Thoracic aorta (tissue), 2 donors: Measurements from ENCODE around the gene PTPRJ. TPM values are rescaled to one million over a fixed set of nuclear protein-coding genes. Genes with fewer than 3 reads are reported as not detected.
"Not testable (repeated sequence)": the region's sequence is repeated elsewhere in the genome, so short reads cannot be mapped to it uniquely, and the experiment has no call there.

Source experiments
- ATAC-seq: fragments of 150-250 bp; one replicate; pipeline ENCODE4 v1.8.0; 2017; ENCODE audit warnings: low read depth; ENCODE audit not compliant: insufficient number of reproducible peaks, low FRiP score
- DNase-seq: peaks from one replicate; pipeline ENCODE4 v3.0.0-alpha.2; 2020; ENCODE audit warnings: low spot score
- H3K27ac ChIP-seq, 2 donors: fragments of 200-600 bp; sonication (generic); 1 replicate in 1 of 2; 2 replicates in 1 of 2; pipeline ENCODE4 v1.5.1; 2016; ENCODE audit warnings: mild to moderate bottlenecking in 2 of 2, moderate library complexity in 2 of 2
- H3K27me3 ChIP-seq: fragments of 200-600 bp; sonication (generic); replicated peaks from 2 replicates; pipeline ENCODE4 v1.6.0; 2016; ENCODE audit warnings: mild to moderate bottlenecking; ENCODE audit not compliant: insufficient read depth
- H3K36me3 ChIP-seq: fragments of 200-600 bp; sonication (generic); one replicate; pipeline ENCODE4 v1.5.1; 2016
- H3K4me1 ChIP-seq, 2 donors: fragments of 200-600 bp; sonication (generic); 1 replicate in 1 of 2; 2 replicates in 1 of 2; pipeline versions ENCODE4 v1.5.1 to v1.6.0; 2016; ENCODE audit warnings: low read depth in 2 of 2, mild to moderate bottlenecking in 1 of 2; ENCODE audit not compliant: control insufficient read depth in 1 of 2
- H3K4me3 ChIP-seq: fragments of 200-600 bp; sonication (generic); 2 replicates; pipeline ENCODE4 v1.5.1; 2016; ENCODE audit warnings: mild to moderate bottlenecking
- H3K9me3 ChIP-seq: fragments of 200-600 bp; sonication (generic); 2 replicates; pipeline ENCODE4 v1.5.1; 2016
- total RNA-seq, 2 donors: library from RNA; depleted of rRNA; stranded (reverse); fragments of >200 nt; gene quantifications; one replicate each; pipeline versions ENCODE4 v1.1.0 to v1.2.3, GENCODE V29; 2016
- TF ChIP-seq, protein P1 (sequence below): fragments of 200-600 bp; sonication (generic); IDR thresholded peaks from one replicate; pipeline ENCODE4 v1.5.1; 2019; ENCODE audit warnings: antibody characterized with exemption

Gene PTPRJ
- 10 to 100 TPM; 20.4 to 20.9 TPM for total RNA-seq

DNA sequence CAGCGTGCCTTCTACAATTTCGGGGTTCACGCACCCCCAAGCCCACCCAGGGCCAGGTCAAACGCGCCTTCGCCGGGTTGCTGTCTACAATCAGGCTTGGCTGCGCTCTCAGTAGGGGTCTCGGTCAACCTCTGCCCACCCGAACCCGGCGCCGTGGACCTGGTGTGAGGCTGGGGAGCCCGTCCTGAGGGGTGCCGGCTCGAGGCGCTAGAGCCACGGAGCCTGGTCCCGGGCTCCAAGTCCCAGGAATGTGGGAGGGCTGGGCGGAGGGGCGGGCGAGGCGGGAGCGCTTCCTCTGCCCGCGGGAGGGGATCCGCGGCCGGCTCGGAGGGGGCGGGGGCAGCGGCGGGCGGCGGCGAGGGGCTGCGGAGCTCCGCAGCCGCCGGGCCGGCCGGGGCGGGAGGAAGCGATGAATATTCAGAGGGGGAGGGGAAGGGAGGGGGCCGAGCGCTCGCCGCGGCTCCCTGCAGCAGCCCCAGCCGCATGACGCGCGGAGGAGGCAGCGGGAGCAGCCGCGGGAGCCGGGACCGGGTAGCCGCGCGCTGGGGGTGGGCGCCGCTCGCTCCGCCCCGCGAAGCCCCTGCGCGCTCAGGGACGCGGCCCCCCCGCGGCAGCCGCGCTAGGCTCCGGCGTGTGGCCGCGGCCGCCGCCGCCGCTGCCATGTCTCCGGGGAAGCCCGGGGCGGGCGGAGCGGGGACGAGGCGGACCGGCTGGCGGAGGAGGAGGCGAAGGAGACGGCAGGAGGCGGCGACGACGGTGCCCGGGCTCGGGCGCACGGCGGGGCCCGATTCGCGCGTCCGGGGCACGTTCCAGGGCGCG lies at the start of gene PTPRJ:
TSS of gene PTPRJ (plus strand) at position 472 of the 819 bp plus-strand sequence. CDS start 354 bp downstream, outside the sequence.
- TF ChIP-seq, protein P1, sequence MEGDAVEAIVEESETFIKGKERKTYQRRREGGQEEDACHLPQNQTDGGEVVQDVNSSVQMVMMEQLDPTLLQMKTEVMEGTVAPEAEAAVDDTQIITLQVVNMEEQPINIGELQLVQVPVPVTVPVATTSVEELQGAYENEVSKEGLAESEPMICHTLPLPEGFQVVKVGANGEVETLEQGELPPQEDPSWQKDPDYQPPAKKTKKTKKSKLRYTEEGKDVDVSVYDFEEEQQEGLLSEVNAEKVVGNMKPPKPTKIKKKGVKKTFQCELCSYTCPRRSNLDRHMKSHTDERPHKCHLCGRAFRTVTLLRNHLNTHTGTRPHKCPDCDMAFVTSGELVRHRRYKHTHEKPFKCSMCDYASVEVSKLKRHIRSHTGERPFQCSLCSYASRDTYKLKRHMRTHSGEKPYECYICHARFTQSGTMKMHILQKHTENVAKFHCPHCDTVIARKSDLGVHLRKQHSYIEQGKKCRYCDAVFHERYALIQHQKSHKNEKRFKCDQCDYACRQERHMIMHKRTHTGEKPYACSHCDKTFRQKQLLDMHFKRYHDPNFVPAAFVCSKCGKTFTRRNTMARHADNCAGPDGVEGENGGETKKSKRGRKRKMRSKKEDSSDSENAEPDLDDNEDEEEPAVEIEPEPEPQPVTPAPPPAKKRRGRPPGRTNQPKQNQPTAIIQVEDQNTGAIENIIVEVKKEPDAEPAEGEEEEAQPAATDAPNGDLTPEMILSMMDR, result no peak
- H3K4me3 ChIP-seq, result peak within 1 kb of the TSS; percentile 80
- no peaks in the 10 kb centered on the region for H3K36me3 ChIP-seq
- H3K9me3 ChIP-seq, result no peaks in the 10 kb centered on the region
- peaks cover 10 to 13% of the 10 kb centered on the region in 2 donors for H3K4me1 ChIP-seq
- peak within 1 kb of the TSS; percentile 75 to 86 for H3K27ac ChIP-seq
- DNase-seq (no peak), ATAC-seq (peak; percentile 41)
- H3K27me3 ChIP-seq, result no peaks in the 10 kb centered on the region

DNA sequence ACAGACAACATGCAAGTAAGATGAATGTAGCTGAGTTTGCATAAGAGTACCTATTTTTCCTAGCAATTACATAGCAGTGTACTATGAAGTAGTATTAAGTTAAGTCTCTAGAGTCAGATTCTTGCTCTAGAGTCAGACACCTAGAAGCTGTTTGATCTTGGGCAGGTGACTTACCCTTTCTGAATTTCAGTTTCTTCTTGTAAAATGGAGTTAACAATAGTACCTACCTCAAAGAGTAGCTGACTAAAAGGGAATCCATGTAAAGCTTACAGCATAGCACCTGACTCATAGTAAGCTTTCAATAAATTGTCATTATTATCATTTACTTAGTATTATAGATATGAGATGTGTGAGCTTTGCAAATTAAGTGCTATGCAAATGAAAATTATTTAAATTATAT lies 47.8 kb upstream of the PTPRJ start:
- ATAC-seq, result no peak
- Histone ChIP-seq H3K36me3 (no peaks in the 10 kb centered on the region), H3K4me3 (no peak overlapping the region), H3K27me3 (no peaks in the 10 kb centered on the region), H3K4me1 (no peaks in the 10 kb centered on the region), H3K9me3 (no peaks in the 10 kb centered on the region), H3K27ac (no peak overlapping the region)
- TF ChIP-seq, protein P1, result no peak
- DNase-seq, result no peak

DNA sequence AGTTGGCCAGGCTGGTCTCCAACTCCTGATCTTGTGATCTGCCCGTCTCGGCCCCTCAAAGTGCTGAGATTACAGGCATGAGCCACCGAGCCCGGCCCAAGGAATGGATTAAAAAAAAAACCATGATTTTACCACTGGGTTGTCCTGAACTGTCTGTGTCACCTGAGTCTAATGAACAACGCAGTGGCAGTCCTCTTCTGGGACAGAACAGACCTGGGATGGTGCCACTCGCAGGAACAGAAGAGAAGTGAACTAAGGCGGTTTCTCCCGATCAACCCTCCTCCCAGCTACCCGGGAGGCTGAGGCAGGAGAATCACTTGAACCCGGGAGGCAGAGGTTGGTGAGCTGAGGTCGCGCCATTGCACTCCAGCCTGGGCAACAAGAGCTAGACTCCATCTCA lies 46.6 kb upstream of the PTPRJ start:
- H3K36me3 ChIP-seq, H3K4me1 ChIP-seq, DNase-seq, H3K27me3 ChIP-seq, H3K4me3 ChIP-seq, H3K27ac ChIP-seq, ATAC-seq, H3K9me3 ChIP-seq: not testable (repeated sequence)

DNA sequence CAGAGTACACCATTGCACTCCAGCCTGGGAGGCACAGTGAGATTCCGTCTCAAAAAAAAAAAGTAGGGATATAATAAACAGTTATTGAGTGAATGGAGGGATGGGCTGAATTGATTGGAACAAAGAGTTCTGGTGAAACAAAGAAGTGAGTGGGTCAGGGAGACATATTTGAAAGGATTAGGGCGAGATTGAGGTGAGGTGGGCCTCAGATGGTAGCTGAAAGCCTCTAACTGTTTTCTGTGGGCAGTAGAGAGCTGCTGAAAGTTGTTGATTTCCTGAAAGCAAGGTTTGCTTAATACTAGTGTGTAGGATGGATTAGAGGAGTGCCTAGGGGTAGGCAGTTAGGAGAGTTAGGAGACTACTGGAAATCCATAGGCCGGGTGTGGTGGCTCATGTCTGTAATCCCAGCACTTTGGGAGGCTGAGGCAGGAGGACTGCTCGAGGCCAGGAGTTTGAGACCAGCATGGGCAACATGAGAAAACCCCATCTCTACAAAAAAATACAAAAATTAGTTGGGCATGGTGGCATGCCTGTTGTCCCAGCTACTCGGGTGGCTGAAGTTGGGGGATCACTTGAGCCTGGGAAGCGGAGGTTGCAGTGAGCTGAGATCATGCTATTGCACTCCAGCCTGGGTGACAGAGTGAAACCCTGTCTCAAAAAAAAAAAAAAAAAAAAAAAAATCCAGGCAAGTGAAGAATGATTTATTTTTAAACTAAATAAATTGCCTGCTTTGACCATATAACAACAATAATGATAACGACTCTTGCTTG lies 41.4 kb upstream of the PTPRJ start:
- H3K36me3 ChIP-seq, result no peaks in the 10 kb centered on the region
- H3K4me1 ChIP-seq, result peaks cover 0 to 14% of the 10 kb centered on the region in 2 donors
- DNase-seq (no peak), ATAC-seq (no peak)
- H3K27me3 ChIP-seq, result no peaks in the 10 kb centered on the region
- no peaks in the 10 kb centered on the region for H3K9me3 ChIP-seq
- H3K27ac ChIP-seq, result no peak overlapping the region
- TF ChIP-seq, protein P1, result no peak
- H3K4me3 ChIP-seq, result no peak overlapping the region

DNA sequence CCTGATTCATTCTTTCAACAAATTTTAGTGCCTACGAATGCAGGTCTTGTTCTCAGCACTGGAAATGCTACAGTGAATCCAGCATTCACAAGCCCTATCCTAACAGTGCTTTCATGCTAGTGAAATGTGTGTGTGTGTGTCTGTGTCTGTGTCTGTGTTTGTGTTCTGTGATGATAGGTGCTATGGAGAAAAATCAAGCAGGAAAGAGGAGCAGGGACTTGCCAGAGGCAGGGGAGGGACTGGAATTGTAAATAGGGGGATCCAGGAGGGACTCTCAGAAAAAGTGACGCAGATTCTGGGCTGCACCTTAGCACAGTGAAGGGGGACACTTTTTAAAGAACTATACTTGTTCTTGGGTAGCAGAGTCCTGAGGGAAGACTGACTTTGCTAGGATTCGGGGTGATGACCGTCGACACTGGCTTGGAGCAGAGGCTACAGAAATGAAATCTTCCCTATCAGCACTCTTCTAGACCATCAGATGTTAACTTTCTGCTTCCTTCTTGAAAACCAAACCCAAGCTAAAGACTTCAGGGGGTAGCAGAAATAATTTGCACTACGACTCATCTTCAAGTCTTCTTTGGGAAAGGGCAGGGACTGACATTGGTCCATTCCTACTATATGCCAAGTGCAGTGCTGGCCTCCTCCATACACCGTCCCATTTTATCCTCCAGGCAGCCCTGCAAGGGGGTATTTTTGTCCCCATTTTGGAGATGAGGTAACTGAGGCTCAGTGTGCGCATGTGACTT lies 39.3 kb upstream of the PTPRJ start:
- peaks cover 0 to 14% of the 10 kb centered on the region in 2 donors for H3K4me1 ChIP-seq
- ATAC-seq, result no peak
- H3K36me3 ChIP-seq, result no peaks in the 10 kb centered on the region
- TF ChIP-seq, protein P1, result no peak
- H3K27me3 ChIP-seq, result no peaks in the 10 kb centered on the region
- H3K27ac ChIP-seq, result no peak overlapping the region
- H3K4me3 ChIP-seq, result no peak overlapping the region
- DNase-seq, result no peak
- H3K9me3 ChIP-seq, result no peaks in the 10 kb centered on the region
